HG03520 (cell line): ENCODE results near the gene TUBA4A.

Experiments used
- ATAC-seq: cut with Tn5 transposase; IDR thresholded peaks from one replicate; pipeline ENCODE4 v1.9.1; 2021; ENCODE audit warnings: mild to moderate bottlenecking, moderate library complexity; ENCODE audit not compliant: unreplicated experiment

The TUBA4A gene

GRCh38 chr2:219253753-219254589 is at the start of gene TUBA4A:
TUBA4A (minus strand) TSS chr2:219253918; CDS start chr2:219253858, 60 bp downstream.
- peak; percentile 51 for ATAC-seq

GRCh38 chr2:219302412-219302968 is 48.8 kb upstream of the TUBA4A start:
- ATAC-seq, result no peak

DNA sequence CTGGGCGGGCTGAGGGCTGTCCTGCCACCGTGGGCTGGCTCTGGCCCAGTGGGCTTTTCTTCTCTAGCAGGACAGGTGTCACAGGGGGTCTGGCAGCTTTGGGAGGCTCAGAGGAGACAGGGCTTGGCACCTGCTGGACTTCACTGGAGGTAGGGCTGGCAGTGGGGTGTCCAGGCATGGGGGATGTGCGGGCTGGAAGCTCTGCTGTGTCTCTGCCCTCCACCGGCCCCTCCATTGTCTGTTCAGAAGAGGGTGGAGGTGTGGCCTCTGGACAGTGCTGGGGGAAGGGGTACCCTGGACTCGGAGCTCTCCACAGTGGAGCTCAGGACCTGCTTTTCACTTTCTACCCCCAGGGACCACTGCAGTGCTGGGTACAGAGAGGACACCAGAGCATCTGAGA is 46.3 kb upstream of the TUBA4A start:
- ATAC-seq, result no peak

DNA sequence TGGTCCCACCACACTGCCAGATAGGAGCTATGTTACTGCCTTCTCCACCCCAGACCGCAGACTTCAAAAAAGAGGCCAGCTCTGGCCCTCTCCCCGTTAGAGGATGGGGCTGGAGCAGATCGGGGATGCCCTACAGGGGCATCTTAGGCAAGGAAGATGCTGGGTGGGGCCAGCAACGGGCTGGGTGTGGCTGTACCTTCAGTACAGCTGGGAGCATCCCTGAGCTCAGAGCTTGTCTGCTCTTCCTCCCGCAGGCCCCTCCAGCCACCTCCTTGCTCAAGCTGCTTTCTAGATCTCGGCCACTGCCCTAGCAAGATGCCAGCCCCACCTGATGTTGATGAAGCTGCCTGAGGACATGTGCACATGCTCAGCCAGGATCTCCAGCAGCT is 45.6 kb upstream of the TUBA4A start:
- no peak for ATAC-seq

DNA sequence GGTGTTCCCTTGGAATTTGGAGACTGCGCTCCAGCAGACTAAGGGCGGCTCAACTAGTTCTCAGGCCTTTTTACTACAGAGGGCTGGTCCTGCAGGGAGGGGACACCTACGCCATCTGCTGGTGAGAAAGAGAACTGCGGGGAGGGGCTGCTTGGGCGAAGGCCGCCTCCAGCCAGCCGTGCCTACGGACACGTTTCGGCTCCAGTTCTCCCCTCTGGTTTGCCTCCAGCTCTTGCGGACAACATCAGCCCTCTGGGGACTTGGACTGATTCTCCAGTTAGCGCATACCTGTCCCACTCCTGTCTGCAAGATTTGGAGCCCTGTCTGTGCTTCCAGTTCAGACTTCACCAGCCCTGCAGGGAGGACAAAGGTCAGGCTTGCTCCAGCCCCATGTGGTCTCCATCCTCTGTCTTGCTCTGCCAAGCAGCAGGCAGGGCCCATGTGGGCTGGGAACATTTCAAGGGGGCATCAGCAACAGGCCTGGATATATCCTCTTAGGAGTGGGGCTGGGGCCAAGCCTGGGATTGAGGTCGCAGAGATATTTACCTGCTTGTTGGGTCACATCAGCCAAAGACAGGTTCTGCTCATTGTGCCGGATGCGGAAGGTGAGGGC is 45.1 kb upstream of the TUBA4A start:
- peak; percentile 43 for ATAC-seq

- ATAC-seq, result no peak
Observed at GRCh38 chr2:219297766-219298456, 44.2 kb upstream of the TUBA4A start.

- no peak for ATAC-seq
Observed at GRCh38 chr2:219296631-219297391, 43.1 kb upstream of the TUBA4A start.

DNA sequence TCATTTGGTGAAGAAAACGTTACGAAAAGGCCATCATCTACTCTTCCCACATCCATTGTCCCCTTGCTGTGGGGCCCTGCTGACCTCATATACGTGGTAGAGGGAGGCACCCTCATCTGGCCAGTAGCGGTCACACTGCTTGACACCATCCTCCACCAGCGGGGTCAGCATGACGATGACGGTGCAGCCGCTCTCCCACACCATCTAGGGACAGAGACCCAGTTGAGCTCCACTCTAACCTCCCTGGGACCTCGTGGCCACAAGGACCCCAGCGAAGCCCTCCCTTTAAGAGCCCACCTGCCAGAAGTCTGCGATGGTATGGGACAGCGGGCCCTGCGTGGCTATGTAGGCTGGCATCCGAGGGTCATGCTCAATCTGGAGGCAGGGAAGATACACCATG is 42.4 kb upstream of the TUBA4A start:
- no peak for ATAC-seq

GRCh38 chr2:219294356-219295351 is 40.9 kb upstream of the TUBA4A start:
- ATAC-seq, result peak; percentile 92

DNA sequence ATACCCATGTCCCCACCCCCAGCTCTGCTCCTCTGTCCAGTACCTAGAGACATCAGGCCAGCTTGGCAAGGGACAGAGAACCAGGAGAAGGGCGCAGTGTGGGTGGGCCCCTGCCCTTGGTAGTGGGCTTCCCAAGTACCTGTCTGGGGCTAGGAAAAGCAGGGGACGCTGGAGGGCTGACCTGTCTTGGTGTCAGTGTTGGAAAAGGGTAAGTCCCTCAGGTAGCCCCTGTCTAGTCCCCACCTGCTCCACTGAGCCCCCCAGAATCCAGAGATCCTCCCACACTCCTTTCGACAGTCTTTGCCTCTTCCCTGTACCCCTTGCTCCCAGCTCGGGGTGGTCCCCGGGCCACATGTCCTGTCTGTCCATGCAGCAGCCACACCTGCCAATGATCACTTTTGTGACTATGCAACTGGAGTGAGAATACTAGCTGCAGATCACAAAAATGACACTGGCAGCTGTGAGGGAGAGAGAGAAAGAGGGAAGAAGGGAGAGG is 40.1 kb upstream of the TUBA4A start:
- ATAC-seq, result no peak

- no peak for ATAC-seq
Observed at GRCh38 chr2:219292616-219293015, 38.9 kb upstream of the TUBA4A start.

GRCh38 chr2:219291910-219292490 is 38.3 kb upstream of the TUBA4A start:
- ATAC-seq, result no peak

- no peak for ATAC-seq
Observed at GRCh38 chr2:219291394-219291793, 37.7 kb upstream of the TUBA4A start.

DNA sequence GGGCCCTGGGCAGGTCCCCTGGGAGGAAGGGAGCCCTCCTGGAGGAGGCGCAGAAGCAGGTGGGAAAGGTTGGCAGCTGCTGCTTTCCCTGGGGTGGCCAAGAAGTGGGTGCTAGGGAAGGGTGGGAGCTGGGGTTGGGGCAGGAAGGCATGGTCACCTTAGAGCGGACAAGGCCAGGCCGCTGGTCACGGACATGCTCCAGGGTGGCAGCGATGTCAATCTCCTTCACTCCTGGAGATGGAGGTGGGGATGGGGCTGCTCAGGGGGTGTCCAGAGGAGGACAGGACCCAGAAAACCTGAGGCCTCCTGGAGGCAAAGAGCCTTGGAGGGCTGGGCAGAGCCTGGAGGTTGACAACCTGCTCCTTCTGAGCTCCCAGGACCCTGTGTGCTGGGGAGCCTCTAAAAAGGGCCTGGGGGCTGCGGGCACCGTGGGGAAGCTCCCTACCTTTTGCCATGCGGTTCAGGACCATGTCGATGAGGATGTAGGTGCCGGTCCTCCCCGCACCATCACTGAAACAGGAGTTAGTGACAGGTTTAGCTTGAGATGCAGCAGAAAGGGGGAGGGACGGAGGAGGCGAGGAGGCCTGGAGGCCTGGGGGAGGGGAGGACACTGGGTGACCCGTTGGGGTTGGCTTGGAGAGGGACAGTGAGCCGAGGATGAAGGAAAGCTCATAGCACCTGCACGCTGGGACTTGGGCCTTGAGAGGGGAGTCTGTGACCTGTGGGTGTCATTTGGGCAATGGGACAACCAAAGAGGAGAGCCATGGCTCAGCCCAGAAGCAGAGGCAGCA is 36.9 kb upstream of the TUBA4A start:
- ATAC-seq, result no peak

DNA sequence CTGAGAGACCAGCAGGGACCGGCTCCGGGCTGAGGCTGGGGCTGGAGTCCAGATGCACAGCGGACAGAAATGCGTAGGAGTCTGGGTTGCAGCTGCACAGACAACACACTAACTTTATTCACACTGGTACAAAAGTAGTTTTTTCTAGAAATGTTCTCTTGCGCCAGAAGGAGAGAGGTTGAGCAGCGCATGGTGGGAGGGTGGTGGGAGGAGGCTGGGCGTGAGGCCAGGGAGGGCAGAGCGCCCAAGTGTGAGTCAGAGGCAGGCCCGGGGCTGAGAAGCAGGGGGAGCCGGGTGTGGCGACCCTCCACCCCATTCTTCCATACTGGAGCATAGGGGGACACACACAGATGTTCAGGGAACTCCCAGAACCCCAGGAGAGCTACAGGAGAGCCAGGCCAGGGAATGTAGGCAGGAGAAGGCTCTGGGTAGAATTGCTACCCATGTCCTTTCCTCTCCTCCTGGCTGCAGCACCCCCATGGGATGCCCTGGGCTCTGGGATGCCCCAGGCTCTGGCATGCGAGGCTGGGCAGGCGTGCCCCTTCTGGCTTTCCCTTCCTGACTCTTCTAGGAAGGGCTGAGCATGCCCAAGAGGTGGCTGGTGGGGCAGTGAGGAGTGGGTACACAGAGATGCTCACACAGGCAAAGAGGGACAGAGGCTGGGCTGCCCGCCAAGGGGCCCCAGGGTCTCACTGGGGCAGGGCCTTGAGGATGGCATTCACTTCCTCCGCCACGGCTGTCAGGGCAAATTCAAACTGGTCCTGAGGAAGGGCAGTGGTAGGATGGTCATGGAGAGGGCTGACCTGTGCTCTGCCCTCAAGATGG is 36.0 kb upstream of the TUBA4A start:
- no peak for ATAC-seq

DNA sequence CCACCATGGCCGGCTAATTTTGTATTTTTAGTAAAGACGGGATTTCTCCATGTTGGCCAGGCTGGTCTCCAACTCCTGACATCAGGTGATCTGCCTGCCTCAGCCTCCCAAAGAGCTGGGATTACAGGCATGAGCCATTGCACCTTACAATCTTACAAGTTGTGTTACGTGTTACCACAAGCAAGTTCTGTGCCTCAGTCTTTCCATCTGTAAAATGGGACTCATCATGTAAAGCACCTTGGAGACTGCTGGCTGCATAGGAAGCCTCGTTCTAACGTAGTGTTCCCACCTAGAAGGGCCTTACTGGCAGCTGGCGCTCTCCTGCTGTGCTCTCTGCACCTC is 35.4 kb upstream of the TUBA4A start:
- ATAC-seq, result no peak

DNA sequence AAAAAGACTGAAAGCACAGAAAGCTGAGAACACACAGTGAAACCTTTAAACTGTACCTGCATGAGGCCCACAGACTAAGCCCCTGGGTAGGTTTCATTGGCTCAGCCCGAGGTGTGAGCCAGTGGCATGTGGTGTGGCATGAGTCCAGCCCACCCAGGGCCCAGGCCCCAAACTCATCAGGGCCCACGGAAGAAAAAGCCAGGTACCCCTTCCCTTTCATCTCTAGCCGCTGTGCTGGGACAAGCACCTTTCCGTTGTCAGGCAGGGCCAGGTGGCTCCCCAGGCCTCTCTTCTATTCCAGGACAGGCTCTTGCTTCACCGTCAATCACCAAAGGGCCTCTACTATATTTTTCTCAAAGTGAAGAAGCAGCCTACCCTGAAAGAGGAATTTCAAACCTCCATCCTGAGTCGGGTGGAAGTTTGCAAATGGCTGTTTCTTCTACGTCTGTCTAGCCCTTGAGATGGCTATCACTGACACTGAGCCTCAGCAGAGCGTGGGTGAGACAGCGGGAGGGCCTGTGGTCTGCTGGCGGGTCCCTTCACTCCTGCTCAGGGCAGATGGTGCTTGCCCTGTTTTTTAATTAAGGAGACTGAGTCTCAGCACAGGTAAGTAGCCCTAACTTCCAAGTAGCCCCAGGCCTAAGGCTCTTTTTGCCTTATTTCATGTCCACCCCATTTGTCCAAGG is 34.0 kb upstream of the TUBA4A start:
- no peak for ATAC-seq
